Stimulated activated CD8-positive, alpha-beta memory T cell treated with anti-CD3 and anti-CD28 coated beads, Interleukin-7, amount 100 ng/mL, for 1 hour (primary cell): ENCODE measurements around the gene FTO.
"Not testable (repeated sequence)": the region's sequence is repeated elsewhere in the genome, so short reads cannot be mapped to it uniquely, and the experiment has no call there.

Experiments used
- DNase-seq, 2 donors: peaks; one replicate each; pipeline ENCODE4 v3.0.0-alpha.2; 2020; ENCODE audit warnings: low read depth in 2 of 2

Gene FTO

DNA sequence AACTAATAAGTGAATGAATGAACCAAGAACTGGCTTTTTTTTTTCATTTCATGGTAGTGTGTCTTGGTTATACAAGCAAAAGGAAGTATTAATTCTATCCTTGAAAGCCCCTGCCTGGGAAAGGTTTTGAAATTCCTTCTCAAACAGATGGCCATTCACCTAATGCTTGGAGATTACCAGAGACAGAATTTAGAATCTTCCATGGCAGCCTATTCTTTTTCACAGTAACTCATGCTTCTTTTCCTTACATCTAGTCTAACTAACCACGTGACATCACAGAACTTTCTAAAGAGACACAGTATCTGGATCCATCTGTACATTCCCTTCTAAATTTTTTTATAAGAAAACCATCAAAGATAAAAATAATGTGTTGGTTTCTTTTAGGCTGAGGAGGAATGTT is 151.6 kb downstream of the FTO start:
- DNase-seq, result no peak

DNA sequence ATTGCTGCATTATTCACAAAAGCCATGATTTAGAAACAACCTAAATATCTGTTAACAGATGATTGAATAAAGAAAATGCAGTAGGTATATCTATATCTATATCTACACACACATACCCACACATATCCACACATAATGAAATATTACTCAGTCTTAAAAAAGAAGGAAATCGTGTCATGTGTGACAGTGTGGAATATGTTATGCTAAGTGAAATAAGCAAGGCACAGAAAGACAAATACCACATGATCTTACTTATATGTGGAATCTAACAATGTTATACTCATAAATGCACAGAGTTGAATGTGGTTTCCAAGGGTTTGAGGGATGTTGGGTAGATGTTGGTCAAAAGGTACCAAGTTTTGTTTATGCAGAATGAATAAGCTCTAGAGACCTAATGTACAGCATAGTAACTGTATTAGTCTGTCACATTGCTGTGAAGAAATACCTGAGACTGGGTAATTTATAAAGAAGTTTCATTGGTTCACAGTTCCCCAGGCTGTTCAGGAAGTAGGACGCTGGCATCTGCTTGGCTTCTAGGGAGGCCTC is 156.1 kb downstream of the FTO start:
- no peak for DNase-seq

DNA sequence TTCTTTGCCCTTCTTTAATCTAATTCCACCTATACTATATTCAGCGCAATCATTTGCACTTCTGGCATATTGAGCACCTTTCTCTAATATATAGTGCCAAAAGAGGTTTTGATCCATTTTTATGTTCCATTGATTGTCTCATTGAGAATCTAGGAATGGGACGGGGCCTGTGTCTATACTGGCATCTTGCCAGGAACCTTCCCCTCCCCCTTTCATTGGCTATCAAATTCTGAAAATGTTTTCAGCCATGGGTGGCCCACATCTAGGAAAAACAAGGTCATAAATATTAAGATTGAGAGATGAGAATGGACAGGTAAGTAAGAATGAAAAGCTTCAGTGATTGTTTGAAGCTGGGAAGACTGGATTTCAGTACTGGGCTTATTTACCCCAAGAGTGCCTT is 159.9 kb downstream of the FTO start:
- DNase-seq, result no peak

DNA sequence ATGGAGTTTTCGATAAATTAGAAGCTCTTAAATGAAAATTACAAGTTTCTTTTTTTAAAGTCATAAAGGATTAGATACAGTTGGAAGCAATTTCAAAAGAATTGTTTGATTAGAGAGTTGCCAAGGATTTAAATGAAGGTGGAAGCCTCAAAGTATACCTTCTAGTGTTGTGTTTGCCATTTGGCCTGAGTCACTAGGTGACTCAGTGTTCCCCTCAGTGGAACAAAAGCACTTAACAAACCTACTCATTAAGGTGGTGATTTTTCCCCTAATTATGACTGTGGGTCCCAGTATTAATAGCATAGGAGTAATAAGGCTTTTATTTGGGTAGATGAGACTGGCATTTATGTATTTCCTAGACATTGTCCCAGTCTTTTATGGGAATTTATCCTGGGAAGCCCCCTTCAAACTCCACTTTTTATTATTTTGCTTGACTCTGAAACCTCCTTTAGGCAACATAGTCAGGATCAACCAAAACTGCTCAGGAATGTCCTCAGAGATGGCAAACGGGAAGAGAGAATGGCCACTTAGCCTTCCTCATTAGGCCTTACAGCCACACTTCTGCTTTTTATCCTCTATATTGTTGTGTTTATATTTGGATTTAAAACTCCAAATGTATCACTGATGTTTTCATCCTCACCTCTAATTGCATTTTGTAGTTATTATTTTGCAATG is 161.0 kb downstream of the FTO start:
- DNase-seq, result no peak

DNA sequence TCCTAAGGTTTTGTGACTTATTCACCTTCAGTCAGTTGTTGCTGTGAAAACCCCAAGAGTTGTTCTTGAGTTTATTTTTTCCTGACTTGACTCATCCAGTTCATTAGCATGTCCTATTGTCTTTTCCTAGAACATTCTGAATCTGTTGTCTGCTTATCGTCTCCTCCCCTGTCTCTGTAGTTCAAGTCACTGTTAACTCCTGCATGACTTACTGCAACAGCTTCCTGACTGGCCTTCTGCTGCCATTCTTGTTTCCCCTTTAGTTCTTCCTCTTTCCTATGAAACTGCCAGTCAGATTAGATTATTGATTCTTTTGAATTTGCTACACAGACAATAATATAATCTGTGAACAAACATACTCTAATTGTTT is 161.5 kb downstream of the FTO start:
- DNase-seq, result no peak

DNA sequence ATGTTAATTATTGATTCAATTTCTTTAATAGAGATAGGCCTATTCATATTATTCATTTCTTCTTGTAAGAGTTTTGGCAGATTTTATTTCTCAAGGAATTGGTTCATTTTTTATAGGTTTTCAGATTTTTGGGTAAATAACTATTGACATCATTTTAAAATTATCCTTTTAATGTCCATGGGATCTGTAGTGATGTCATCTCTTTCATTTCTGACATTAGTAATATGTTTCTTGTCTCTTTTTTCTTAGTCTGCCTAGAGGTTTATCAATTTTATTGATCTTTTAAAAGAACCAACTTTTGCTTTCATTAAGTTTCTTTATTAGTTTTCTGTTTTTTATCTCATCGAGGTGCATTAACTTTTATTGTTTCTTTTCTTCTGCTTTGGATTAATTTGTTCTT is 162.6 kb downstream of the FTO start:
- DNase-seq, result no peak

DNA sequence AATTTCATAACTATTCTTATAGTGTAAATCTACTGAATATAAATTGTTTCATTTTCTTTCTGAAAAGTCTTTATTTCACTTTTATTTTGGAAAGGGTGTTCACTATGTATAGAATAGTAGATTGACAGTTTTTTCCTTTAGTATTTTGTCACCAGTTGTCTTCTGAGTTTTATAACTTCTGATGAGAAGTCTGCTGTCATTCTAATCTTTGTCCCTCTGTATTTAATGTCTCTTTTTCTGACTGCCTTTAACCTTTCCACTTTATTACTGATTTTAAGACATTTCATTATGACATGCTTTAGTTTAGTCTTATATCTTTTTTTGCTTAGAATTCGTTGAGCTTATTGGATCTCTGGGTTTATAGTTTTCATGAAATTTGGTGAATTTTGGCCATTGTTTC is 166.9 kb downstream of the FTO start:
- DNase-seq, result no peak

DNA sequence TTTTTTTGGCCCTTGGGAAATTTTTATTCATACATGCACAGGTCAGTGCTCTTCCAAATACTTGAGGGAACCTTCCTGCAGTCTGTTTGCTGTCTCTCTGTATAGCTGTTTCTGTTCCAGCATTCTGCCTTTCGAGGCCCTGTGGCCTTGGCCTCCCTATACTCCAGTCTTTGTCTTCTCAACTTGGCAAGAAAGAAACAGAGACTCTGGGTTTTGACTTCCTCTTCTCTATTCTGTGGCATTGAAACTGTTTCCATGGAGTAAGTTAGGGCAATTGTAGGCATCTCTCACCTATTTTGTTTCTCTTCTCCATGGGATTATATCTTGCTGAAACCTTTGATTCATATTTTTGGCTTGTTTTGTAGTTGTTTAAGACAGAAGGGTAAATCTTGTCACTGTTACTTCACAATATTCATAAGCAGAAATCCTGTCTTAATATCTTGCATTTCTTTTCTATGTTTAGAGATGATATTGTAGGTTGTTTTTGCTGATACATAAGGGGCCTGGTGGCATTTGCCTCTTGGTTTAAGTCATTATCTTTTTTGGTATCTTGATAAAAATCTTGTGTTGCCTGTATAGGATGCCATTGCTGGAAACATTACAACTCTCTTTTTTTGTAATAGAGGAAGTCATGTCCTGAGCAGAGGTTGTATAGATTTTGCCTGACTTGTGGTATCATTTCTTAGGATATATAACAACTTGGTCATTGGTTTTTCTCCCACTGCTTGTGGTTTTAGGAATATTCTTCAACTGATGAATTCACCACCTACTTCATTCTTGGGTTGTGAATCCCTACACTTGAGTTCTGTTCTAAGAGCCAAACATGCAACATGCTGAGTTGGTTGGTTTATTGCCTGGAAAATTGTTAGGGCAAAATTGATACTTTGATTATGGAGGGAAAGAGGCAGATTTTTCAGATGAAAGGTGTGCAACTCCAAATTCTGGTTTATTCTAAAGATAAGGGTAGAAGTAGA is 168.6 kb downstream of the FTO start:
- DNase-seq, result no peak

DNA sequence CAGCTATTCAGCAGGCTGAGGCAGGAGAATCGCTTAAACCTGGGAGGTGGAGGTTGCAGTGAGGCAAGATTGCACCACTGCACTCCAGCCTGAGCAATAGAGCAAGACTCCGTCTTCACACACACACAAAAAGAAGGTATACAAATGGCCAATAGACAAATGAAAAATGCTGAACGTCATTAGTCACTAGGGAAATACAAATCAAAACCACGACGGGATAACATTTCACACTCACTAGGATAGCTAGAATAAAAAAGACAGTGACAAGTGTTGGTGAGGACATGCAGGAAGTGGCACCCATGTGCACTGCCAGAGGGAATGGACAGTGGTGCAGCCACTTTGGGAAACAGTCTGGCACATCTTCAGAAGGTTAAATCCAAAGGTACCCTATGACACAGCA is 172.9 kb downstream of the FTO start:
- no peak for DNase-seq

DNA sequence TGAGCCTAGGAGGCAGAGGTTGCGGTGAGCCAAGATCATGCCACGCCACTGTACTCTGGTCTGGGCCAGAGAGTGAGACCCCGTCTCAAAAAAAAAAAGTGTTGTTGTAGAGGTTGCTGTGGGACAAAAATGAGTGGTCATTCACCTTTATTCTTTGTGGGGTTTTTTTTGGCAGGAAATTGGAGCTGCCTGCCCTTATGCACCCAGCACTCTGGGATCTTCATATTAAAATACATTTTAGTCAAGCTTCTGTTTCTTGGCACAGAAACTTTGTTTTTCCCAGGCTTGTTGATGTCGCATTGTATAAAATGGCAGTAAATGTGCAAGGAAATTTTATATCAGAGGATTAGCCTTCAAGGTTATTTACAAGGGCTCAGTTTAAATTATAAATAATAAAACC is 174.3 kb downstream of the FTO start:
- DNase-seq, result no peak

DNA sequence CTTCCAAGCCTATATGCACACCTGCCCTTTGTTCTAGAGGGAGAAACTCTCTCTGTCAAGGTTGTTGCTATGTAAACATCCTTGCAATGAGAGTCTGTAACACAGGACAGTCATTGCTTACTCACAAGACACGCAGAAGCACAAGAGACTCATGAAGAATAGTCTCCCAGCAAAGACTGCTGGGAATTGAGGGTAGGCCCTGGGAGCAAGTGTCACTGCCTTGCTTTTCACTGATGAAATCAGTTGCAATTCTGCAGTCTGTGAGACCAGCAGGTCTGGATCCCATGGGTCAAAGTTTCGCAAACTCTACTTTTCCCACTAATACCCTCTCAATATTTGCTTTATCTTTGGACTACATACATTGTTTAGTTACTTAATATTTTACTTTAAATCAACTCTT is 177.4 kb downstream of the FTO start:
- DNase-seq, result no peak

DNA sequence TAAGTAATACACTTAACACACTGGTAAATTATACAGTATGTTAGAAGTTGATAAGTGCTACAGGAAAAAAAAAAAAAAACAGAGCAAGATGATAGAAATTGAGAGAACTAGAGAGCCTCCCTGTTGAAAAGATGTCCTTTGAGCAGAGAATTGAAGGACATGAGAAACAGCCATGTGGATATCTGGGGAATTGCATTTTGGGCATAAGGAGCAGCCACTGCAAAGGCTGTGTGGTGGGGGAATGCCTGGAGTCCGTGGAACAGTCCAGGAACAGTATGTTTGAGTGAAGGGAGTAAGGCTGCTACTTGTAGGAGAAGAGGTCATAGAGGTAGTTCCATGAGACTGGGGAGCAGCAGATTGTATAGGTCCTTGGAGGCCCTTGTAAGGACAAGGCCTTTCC is 178.4 kb downstream of the FTO start:
- no peak for DNase-seq

DNA sequence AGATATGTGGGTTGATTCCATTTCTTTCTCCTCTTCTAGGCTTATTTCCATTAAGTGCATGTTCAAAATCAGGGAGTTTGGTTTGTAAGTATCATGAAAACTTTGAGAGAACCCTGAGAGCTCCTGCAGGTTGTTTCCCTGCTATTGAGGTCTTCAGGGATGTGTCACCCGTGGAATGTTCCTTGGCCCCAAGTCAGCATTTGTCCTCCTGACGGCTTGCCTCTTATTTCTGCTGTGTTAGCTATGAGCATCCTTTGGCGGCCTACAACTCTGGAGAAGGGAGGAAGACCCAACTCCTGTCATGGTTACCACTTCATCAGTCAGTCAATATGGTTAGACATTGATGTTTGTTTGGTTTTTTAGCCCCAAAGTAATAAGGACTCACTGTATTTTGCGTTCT is 180.8 kb downstream of the FTO start:
- DNase-seq, result no peak

DNA sequence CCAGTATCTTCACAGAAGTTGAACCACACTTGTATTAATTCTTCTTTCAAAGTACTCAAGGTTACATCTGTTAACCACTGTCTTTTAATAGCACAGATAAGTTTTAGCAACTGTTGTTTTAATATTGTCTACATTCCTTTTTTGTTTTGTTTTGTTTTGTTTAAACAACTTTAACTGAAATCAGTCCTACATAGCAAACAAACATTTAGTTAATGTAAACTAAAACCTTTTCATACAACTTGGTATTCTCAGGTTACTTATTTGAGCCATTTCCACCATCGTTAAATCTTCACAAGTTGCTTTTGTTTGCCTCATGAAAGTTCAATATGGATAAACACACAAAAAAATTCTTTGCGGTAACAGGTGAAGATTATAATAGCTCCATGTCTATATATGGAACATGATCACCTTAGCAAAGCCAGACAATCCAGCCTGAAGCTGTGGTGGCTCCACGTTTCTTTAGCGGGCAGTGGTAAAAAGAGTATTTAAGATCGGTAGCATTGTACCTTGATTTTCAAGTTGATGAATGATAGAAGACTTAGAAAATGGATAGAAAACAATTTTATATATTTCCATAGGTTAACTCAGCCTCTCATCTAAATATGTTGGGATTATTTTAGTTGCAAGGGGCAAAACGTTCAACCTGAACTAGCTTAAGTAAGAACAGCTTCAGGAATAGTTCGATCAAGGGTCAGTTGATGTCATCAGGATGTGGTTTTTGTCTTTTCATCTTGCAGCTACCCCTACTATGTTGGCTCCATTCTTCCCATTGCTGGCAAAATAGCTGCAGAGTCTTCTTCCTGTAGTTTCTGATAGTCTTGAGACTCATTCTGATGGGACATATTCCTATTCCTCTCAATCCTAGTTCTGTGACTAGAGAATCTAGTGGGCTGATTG is 182.8 kb downstream of the FTO start:
- DNase-seq, result no peak

DNA sequence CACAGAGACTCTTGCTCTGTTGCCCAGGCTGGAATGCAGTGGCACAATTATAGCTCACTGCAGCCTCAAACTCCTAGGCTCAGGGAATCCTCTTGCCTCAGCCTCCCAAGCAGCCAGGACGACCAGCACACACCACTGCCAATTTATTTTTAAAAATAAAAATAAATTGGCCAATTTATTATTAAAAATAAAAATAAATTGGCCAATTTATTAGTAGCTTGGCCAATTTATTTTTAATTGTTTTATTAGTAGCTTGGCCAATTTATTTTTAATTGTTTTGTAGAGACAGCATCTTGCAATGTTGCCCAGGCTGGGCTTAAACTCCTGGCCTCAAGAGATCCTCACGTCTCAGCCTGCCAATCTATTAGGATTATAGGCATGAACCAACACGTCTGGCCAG is 184.3 kb downstream of the FTO start:
- no peak for DNase-seq

DNA sequence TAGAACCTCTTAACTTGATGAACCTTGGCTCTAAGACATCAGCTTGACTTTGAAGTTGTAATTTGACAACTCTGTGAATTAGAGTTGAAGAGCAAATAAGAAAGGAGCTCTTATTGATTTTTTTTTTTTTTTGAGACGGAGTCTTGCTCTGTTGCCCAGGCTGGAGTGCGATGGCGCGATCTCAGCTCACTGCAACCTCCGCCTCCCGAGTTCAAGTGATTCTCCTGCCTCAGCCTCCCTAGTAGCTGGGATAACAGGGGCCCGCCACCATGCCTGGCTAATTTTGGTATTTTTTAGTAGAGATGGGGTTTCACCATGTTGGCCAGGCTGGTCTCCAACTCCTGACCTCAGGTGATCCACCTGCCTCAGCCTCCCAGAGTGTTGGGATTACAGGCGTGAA is 186.9 kb downstream of the FTO start:
- DNase-seq, result not testable (repeated sequence)

DNA sequence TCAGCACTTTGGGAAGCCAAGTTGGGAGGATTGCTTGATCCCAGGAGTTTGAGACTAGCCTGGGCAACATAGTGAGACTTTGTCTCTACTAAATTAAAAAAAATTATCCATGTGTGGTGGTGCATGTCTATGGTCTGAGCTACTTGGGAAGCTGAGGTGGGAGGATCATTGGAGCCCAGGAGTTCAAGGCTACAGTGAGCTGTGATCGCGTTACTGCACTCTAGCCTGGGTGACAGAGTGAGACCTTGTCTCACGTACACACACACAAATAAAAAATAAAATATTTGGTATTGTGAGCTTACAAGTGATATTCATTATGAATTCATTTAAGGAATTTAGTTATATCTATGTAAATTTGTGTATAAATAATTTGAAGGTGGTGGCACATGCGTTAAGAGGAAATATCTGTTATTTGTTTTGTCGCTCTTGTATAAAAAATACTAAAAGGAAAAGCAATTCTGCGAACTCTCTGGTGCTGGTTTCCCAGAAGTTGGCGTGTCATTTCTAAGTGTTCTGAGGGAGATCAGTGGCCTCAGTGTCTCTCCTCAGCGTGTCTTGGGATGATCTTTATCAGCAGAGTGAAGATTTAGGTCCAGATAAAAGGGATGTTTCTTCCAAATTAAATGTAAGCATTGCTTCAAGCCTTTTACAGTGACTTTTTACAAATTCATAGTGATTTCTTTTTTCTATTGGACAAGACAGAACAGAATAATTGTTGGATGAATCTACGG is 187.6 kb downstream of the FTO start:
- no peak for DNase-seq

DNA sequence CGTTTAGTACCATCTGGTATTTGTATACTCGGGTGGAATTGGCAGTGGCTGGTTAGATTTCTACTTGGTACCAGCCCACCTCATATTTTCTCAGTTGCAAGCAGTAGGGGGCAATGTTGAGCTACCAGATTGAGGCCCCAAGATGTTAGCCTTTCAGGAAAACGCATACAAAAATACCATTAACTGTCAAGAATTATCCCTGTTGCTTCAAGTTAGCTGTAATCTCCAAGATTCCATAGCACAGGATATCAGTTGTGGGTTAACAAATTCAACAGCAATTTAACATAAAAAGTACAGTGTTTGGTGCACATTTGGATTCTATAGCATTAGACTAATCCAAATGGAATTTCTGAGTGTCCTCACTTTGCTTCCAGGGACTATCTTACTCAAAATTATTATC is 188.2 kb downstream of the FTO start:
- DNase-seq, result no peak

DNA sequence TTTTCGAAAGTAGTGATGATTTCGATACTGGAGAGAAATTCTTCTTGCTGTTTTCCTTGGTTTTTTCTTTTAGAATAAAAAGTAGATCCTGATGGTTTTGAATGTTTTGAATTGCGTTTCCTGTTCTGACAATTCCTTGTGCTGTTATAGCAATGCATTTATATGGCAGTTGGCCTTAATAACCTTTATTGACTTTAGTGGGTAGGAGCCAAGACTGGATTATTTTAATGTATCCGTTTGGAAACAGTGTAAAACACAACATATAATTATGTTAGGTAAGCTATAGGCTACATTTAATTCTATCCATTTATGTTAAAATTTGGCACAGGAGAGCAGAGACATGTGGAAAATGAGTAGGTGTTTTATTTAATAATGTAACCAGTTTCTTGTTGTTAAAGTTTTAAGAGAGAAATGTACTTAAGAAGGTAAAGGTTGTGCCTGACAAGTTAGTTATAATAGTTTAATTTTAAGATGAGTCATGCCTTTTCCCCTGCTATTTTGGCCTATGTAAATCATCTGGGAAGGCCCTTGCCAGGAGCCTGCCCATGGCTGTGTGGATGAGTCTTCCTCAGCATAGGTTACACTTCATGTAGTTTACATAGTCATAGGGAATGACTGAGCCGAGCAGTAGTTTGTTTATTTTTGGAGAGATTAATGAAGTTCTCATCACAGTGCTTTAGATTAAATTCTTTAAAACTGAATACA is 189.9 kb downstream of the FTO start:
- DNase-seq, result no peak

DNA sequence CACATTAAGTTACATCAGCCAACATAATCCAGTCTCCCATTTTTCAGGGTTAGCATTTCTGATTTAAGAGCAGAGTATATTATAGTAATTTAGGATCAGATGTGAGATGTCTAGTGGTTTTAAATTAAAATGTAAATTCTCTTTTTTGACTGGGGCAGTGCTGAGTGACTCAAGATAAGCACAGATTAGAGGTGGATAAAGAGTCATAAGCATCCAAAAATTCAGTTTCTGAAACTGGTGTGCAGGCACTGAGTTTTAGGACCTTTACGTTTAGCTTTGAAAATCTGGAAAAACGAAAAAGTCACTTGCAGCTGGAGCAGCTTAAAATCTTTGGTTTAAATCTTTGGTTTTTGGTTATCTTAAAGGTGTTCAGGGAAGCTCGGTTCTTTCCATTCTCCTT is 190.7 kb downstream of the FTO start:
- DNase-seq, result no peak

DNA sequence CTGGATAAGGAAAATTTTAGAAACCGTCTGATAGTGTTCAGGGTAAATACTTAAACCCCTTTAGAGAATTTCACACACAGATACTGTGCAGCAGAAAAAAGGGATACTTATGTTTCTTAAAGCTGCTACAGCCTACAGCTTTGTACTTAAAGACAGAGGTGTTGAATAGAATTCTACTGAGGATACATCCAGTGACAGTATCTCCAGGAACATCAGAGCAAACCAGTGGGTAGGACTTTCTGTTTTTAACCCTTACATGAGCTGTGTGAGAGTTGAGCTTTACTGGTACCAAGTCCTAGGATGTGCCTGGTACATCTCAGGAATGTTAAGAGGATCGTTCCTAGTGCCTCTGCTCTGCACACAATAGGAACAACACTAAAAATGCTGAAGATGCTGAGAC is 191.5 kb downstream of the FTO start:
- no peak for DNase-seq
